HCT116 (cell line): ENCODE data around the gene CPED1. TPM values are rescaled to one million over a fixed set of nuclear protein-coding genes. Genes with fewer than 3 reads are reported as not detected.

Experiments
- ATAC-seq: fragments of 200-7000 bp; cut with Tn5 transposase; 2 replicates; pipeline ENCODE4 v1.9.1; 2020; ENCODE audit warnings: mild to moderate bottlenecking, moderate library complexity
- BruUV-seq: library from RNA; stranded (reverse); fragments of 400-500 nt; replicated peaks from 2 replicates; lab custom pipeline; 2021; lab: Mats Ljungman, UMichigan
- CTCF ChIA-PET: fragments of 300-600 bp; sonication (Branson Sonifier 250); formaldehyde crosslinking; loops from one replicate; lab custom pipeline; 2021; ENCODE audit warnings: antibody characterized with exemption; lab: Charles Lee
- POLR2A ChIA-PET: fragments of 300-600, 350-600 bp; sonication (Branson Sonifier 250); formaldehyde crosslinking; loops from one replicate; lab custom pipeline; 2021; ENCODE audit warnings: antibody characterized with exemption; lab: Charles Lee
- RAD21 ChIA-PET, 2 experiments: fragments of 300-600 bp; sonication (Branson Sonifier 250); formaldehyde crosslinking; loops; one replicate each; lab custom pipeline; 2023; ENCODE audit warnings: low total read pairs in 2 of 2; ENCODE audit not compliant: uncharacterized antibody in 2 of 2, unreplicated experiment in 2 of 2, low non-redundant PET in 1 of 2; lab: Charles Lee
- DNase-seq: peaks from one replicate; pipeline ENCODE4 v3.0.0-alpha.2; 2010; ENCODE audit warnings: low read depth, low spot score
- H2AFZ ChIP-seq: fragments of 200-600 bp; shearing (Covaris generic), sonication (generic); 2 replicates; pipeline ENCODE4 v1.6.1; 2017; ENCODE audit warnings: low read depth, mixed run types, mixed read lengths, antibody characterized with exemption, low read length; ENCODE audit not compliant: poor library complexity, severe bottlenecking
- H3K27ac ChIP-seq: 2 replicates; pipeline ENCODE4 v1.5.1; 2012; ENCODE audit warnings: low read depth, low read length
- H3K27me3 ChIP-seq: fragments of 200-600 bp; sonication (generic); 2 replicates; pipeline ENCODE4 v1.6.1; 2016; ENCODE audit warnings: mixed run types, low read length, mixed read lengths; ENCODE audit not compliant: insufficient read depth
- H3K36me3 ChIP-seq, 2 experiments: fragments of 200-500 bp in 1 of 2; fragments of 200-600 bp in 1 of 2; sonication (Bioruptor generic) in 1 of 2; sonication (generic) in 1 of 2; 2 replicates each; pipeline versions ENCODE4 v1.5.1 to v1.6.1; 2014 to 2016; ENCODE audit warnings: low read length in 2 of 2, inconsistent platforms in 1 of 2, mixed read lengths in 1 of 2, mixed run types in 1 of 2; ENCODE audit not compliant: insufficient read depth in 2 of 2, control insufficient read depth in 1 of 2
- H3K4me1 ChIP-seq, 2 experiments: fragments of 200-600 bp in 1 of 2; sonication (generic) in 1 of 2; 2 replicates each; pipeline versions ENCODE4 v1.5.1 to v1.6.1; 2012 to 2017; ENCODE audit warnings: low read length in 2 of 2, inconsistent platforms in 1 of 2, mild to moderate bottlenecking in 1 of 2, mixed read lengths in 1 of 2, mixed run types in 1 of 2, moderate library complexity in 1 of 2; ENCODE audit not compliant: insufficient read depth in 2 of 2, control insufficient read depth in 1 of 2
- H3K4me2 ChIP-seq: fragments of 200-600 bp; sonication (generic); 2 replicates; pipeline ENCODE4 v1.6.1; 2017; ENCODE audit warnings: mixed run types, low read length, mixed read lengths
- H3K4me3 ChIP-seq, 2 experiments: fragments of 200-600 bp in 1 of 2; sonication (generic) in 1 of 2; replicated peaks in 1 of 2; 2 replicates each; pipeline ENCODE4 v1.5.1; 2011 to 2016; ENCODE audit warnings: low read length in 2 of 2, control low read depth in 1 of 2, low read depth in 1 of 2, mild to moderate bottlenecking in 1 of 2, mixed read lengths in 1 of 2, mixed run types in 1 of 2
- H3K79me2 ChIP-seq: fragments of 200-600 bp; sonication (generic); 2 replicates; pipeline ENCODE4 v1.6.1; 2017; ENCODE audit warnings: mild to moderate bottlenecking, mixed run types, low read length, moderate library complexity, mixed read lengths; ENCODE audit not compliant: insufficient read depth
- H3K9ac ChIP-seq: fragments of 200-600 bp; sonication (generic); 2 replicates; pipeline ENCODE4 v1.6.1; 2016; ENCODE audit warnings: low read length, mixed read lengths
- H3K9me2 ChIP-seq: fragments of 200-600 bp; sonication (generic), shearing (Covaris generic); 2 replicates; pipeline ENCODE4 v1.6.1; 2017; ENCODE audit warnings: mixed run types, mild to moderate bottlenecking, moderate library complexity; ENCODE audit not compliant: insufficient read depth
- H3K9me3 ChIP-seq, 2 experiments: fragments of 200-500 bp in 1 of 2; fragments of 200-600 bp in 1 of 2; sonication (Bioruptor generic) in 1 of 2; sonication (generic) in 1 of 2; 2 replicates each; pipeline ENCODE4 v1.6.1; 2014 to 2017; ENCODE audit warnings: low read length in 2 of 2, mixed read lengths in 2 of 2, inconsistent platforms in 1 of 2, low read depth in 1 of 2, mild to moderate bottlenecking in 1 of 2, mixed run types in 1 of 2, moderate library complexity in 1 of 2; ENCODE audit not compliant: control insufficient read depth in 1 of 2, insufficient read depth in 1 of 2
- H4K20me1 ChIP-seq: fragments of 200-600 bp; sonication (generic), shearing (Covaris generic); 2 replicates; pipeline ENCODE4 v1.6.1; 2017; ENCODE audit warnings: mixed run types, mild to moderate bottlenecking, moderate library complexity; ENCODE audit not compliant: insufficient read depth
- ATF3 ChIP-seq: IDR thresholded peaks from 2 replicates; pipeline ENCODE4 v1.6.1; 2012
- CBX3 ChIP-seq: IDR thresholded peaks from 2 replicates; pipeline ENCODE4 v1.6.1; 2012; ENCODE audit warnings: low read depth
- EZH2phosphoT487 ChIP-seq: fragments of 200-600 bp; IDR thresholded peaks from 2 replicates; pipeline ENCODE4 v1.6.1; 2018; ENCODE audit warnings: antibody characterized with exemption, borderline replicate concordance
- POLR2AphosphoS5 ChIP-seq: IDR thresholded peaks from 2 replicates; pipeline ENCODE4 v1.6.1; 2011; ENCODE audit warnings: mild to moderate bottlenecking, low read depth, low read length, moderate library complexity
- SIN3A ChIP-seq: IDR thresholded peaks from 2 replicates; pipeline ENCODE4 v1.6.1; 2012; ENCODE audit warnings: low read depth
- SRF ChIP-seq: IDR thresholded peaks from 2 replicates; pipeline ENCODE4 v1.6.1; 2012; ENCODE audit warnings: low read depth
- ZBTB33 ChIP-seq: IDR thresholded peaks from 2 replicates; pipeline ENCODE4 v1.6.1; 2011; ENCODE audit warnings: mild to moderate bottlenecking, low read length, moderate library complexity; ENCODE audit not compliant: insufficient replicate concordance; ENCODE audit errors: extremely low read depth
- ZFX ChIP-seq: fragments of 450-650 bp; IDR thresholded peaks from 2 replicates; pipeline ENCODE4 v1.6.1; 2017
- ZNF274 ChIP-seq: fragments of 200-500 bp; sonication (Bioruptor generic); IDR thresholded peaks from 2 replicates; pipeline ENCODE4 v1.6.1; 2014; ENCODE audit warnings: mild to moderate bottlenecking, low read depth, low read length, inconsistent platforms
- intact Hi-C: fragments of 100-400 bp; cut with micrococcal nuclease; formaldehyde crosslinking; loops from 2 replicates; pipeline ENCODE4 v1.10.0; 2022
- total RNA-seq: library from RNA; stranded (reverse); gene quantifications from one replicate; pipeline ENCODE4 v1.2.1, GENCODE V29; 2021; ENCODE audit not compliant: unreplicated experiment

The CPED1 gene
- total RNA-seq, 1 experiment from 2014 or later: 1.2 TPM

- no peak for DNase-seq
- CTCF ChIA-PET: no interaction called here
- no peaks in the 10 kb centered on the region for H3K36me3 ChIP-seq
- no peaks in the 10 kb centered on the region for H3K27me3 ChIP-seq
- POLR2A ChIA-PET: no interaction called here
- H3K9ac ChIP-seq: no peak overlapping the region
- intact Hi-C loops: no loop called here
- no peak overlapping the region for H3K27ac ChIP-seq
- H4K20me1 ChIP-seq: no peaks in the 10 kb centered on the region
- no peak overlapping the region for H3K4me3 ChIP-seq
- TF ChIP-seq CBX3 (no peak), SIN3A (no peak), ZNF274 (no peak)
- TF ChIP-seq, all 23 proteins: peak for 0
- Histone ChIP-seq H2AFZ (no peak overlapping the region), H3K4me1 (no peaks in the 10 kb centered on the region), H3K9me3 (no peaks in the 10 kb centered on the region), H3K9me2 (no peaks in the 10 kb centered on the region), H3K4me2 (no peak overlapping the region), H3K79me2 (no peaks in the 10 kb centered on the region)
- BruUV-seq: no TSS peak
- ATAC-seq: no peak
- RAD21 ChIA-PET: no interaction called here
Measured at GRCh38 chr7:120998996-120999565, 10.6 kb downstream of the CPED1 start.

- Histone ChIP-seq H3K79me2 (no peaks in the 10 kb centered on the region), H3K4me2 (no peak overlapping the region), H3K9ac (no peak overlapping the region), H3K36me3 (no peaks in the 10 kb centered on the region)
- RAD21 ChIA-PET: no interaction called here
- no peak for DNase-seq
- ATAC-seq: no peak
- no peak for TF ChIP-seq SRF
- TF ChIP-seq ZFX: no peak
- TF ChIP-seq ATF3: no peak
- TF ChIP-seq ZBTB33: no peak
- no peak for TF ChIP-seq EZH2phosphoT487
- TF ChIP-seq SIN3A: no peak
- no peak for TF ChIP-seq POLR2AphosphoS5
- TF ChIP-seq, all 23 proteins: peak for 0
- no peak overlapping the region for H3K27ac ChIP-seq
- H3K9me3 ChIP-seq: no peaks in the 10 kb centered on the region
- BruUV-seq: no TSS peak
- H3K4me1 ChIP-seq: no peaks in the 10 kb centered on the region
- H3K9me2 ChIP-seq: no peaks in the 10 kb centered on the region
- intact Hi-C loops: no loop called here
- H4K20me1 ChIP-seq: no peaks in the 10 kb centered on the region
- H3K27me3 ChIP-seq: no peaks in the 10 kb centered on the region
- CTCF ChIA-PET: interaction anchor here (1.6 kb wide), 1 partner anchor 13 kb away, joined by 4 read pairs; no protein-coding TSS in a partner anchor
- H2AFZ ChIP-seq: no peak overlapping the region
- no peak overlapping the region for H3K4me3 ChIP-seq
- POLR2A ChIA-PET: no interaction called here
Measured at GRCh38 chr7:121000081-121000983, 11.8 kb downstream of the CPED1 start.
